Natural killer cell (primary cell): ENCODE measurements around the gene GABRG2. TPM values are rescaled to one million over a fixed set of nuclear protein-coding genes. Genes with fewer than 3 reads are reported as not detected.

Experiments used
- ATAC-seq, 3 donors: fragments of 150-1000 bp in 2 of 3; fragments of 200-7000 bp in 1 of 3; cut with Tn5 transposase; 1 replicate in 1 of 3; 2 replicates in 2 of 3; pipeline ENCODE4 v1.10.0; 2021; ENCODE audit warnings: mild to moderate bottlenecking in 2 of 3, moderate library complexity in 2 of 3
- DNase-seq, 2 donors: peaks; one replicate each; pipeline versions ENCODE4 v3.0.0 to v3.0.0-alpha.2; 2013 to 2021; ENCODE audit warnings: mixed read lengths in 1 of 2
- H3K27ac ChIP-seq: one replicate; pipeline ENCODE4 v1.5.1; 2013; ENCODE audit warnings: mild to moderate bottlenecking, low read length
- H3K27me3 ChIP-seq: one replicate; pipeline ENCODE4 v1.6.1; 2013; ENCODE audit warnings: low read length; ENCODE audit not compliant: control insufficient read depth, insufficient read depth
- H3K36me3 ChIP-seq: one replicate; pipeline ENCODE4 v1.6.1; 2013; ENCODE audit warnings: low read length; ENCODE audit not compliant: control insufficient read depth, insufficient read depth
- H3K4me1 ChIP-seq: one replicate; pipeline ENCODE4 v1.6.1; 2013; ENCODE audit warnings: low read length; ENCODE audit not compliant: control insufficient read depth, insufficient read depth
- H3K4me3 ChIP-seq: one replicate; pipeline ENCODE4 v1.5.1; 2013; ENCODE audit warnings: low read length
- H3K9me3 ChIP-seq: one replicate; pipeline ENCODE4 v1.6.1; 2013; ENCODE audit warnings: low read length; ENCODE audit not compliant: control insufficient read depth, insufficient read depth
- H3K27ac Mint-ChIP-seq, 2 donors: one replicate each; pipeline ENCODE4 v1.8.0; 2022; ENCODE audit warnings: mild to moderate bottlenecking in 2 of 2, mixed read lengths in 2 of 2, moderate library complexity in 1 of 2
- H3K27me3 Mint-ChIP-seq, 2 donors: one replicate each; pipeline ENCODE4 v1.8.0; 2022; ENCODE audit warnings: low read depth in 2 of 2, mixed read lengths in 2 of 2
- H3K36me3 Mint-ChIP-seq: one replicate; pipeline ENCODE4 v1.8.0; 2022; ENCODE audit warnings: mixed read lengths
- H3K4me1 Mint-ChIP-seq, 2 donors: one replicate each; pipeline ENCODE4 v1.8.0; 2022; ENCODE audit warnings: mixed read lengths in 2 of 2
- H3K4me3 Mint-ChIP-seq: one replicate; pipeline ENCODE4 v1.8.0; 2022; ENCODE audit warnings: mild to moderate bottlenecking, moderate library complexity, mixed read lengths
- H3K9me3 Mint-ChIP-seq, 2 donors: one replicate each; pipeline ENCODE4 v1.8.0; 2022; ENCODE audit warnings: mixed read lengths in 2 of 2
- WGBS: methylation state at CpG from one replicate; pipeline ENCODE4 v1.1.7; 2013; ENCODE audit warnings: missing lambda C conversion rate; ENCODE audit not compliant: insufficient coverage; 5-methylcytosine and 5-hydroxymethylcytosine counted together
- intact Hi-C: fragments of 100-400 bp; cut with micrococcal nuclease; formaldehyde crosslinking; loops from one replicate; pipeline ENCODE4 v1.14.2; 2022
- total RNA-seq, 4 donors: library from RNA; stranded (reverse); fragments of 120-200 nt in 1 of 4; gene quantifications; one replicate each; pipeline versions ENCODE4 v1.2.3 to v1.2.4, GENCODE V29; 2013 to 2022
- TF ChIP-seq, protein P1 (sequence below): fragments of 200-600 bp; IDR thresholded peaks from one replicate; pipeline ENCODE4 v1.8.0; 2022; ENCODE audit warnings: antibody characterized with exemption

The GABRG2 gene
- total RNA-seq, 3 donors from 2014 or later (not counting 1 experiment from before 2014, with no cell fraction given) = 1.0 TPM; not detected in 2

DNA sequence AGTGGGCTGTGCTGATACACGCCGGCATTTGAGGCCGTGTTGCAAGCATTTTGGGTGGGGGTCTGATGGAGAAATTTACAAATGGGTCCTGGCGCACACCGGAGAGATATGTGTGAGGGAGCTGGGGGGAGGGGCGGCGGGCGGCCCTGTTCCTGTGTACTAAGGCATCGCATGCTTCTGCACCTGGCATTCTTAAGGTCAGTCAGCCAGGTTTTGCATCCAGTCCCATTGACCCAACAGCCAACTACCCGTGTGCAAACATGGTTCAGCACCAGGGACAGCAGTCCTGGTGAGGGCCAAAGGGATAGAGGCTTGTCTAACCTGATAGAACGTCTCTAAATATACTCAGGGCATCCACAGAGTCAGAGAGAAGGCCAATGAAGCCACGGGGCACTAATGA, 839 bp downstream of the GABRG2 start:
- TF ChIP-seq, protein P1, sequence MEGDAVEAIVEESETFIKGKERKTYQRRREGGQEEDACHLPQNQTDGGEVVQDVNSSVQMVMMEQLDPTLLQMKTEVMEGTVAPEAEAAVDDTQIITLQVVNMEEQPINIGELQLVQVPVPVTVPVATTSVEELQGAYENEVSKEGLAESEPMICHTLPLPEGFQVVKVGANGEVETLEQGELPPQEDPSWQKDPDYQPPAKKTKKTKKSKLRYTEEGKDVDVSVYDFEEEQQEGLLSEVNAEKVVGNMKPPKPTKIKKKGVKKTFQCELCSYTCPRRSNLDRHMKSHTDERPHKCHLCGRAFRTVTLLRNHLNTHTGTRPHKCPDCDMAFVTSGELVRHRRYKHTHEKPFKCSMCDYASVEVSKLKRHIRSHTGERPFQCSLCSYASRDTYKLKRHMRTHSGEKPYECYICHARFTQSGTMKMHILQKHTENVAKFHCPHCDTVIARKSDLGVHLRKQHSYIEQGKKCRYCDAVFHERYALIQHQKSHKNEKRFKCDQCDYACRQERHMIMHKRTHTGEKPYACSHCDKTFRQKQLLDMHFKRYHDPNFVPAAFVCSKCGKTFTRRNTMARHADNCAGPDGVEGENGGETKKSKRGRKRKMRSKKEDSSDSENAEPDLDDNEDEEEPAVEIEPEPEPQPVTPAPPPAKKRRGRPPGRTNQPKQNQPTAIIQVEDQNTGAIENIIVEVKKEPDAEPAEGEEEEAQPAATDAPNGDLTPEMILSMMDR = no peak
- H3K9me3 ChIP-seq = peaks cover 8% of the 10 kb centered on the region
- H3K4me1 Mint-ChIP-seq = no peaks in the 10 kb centered on the region
- no peak overlapping the region for H3K4me3 ChIP-seq
- WGBS = 6% methylated on average over 11 of the region's 12 CpGs
- ATAC-seq = no peak
- H3K36me3 ChIP-seq = no peaks in the 10 kb centered on the region
- peaks cover 4 to 6% of the 10 kb centered on the region in 2 donors for H3K9me3 Mint-ChIP-seq
- H3K4me1 ChIP-seq = no peaks in the 10 kb centered on the region
- intact Hi-C loops = no loop called here
- H3K27me3 ChIP-seq = no peaks in the 10 kb centered on the region
- no peaks in the 10 kb centered on the region for H3K27me3 Mint-ChIP-seq
- no peaks in the 10 kb centered on the region for H3K36me3 Mint-ChIP-seq
- DNase-seq = no peak
- H3K27ac Mint-ChIP-seq = no peak overlapping the region
- H3K27ac ChIP-seq = no peak overlapping the region
- no peak overlapping the region for H3K4me3 Mint-ChIP-seq

DNA sequence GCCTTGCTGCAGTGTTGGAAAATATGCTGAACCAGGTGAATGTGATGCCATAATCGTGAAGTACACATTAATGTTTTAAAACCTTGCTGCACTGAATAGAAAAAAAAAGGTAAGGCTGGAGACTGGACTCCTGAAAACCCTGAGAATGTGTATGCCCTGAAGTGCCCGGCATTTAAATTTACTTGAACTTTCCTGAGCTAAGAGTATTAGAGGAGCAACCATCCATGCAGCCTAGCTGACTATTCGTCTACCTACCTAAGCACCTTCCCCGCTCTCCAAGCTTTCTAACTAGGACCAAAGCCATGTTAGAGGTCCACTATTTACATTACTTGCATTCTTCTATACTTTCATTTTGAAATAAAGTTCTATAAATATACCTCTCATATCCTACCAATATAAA, 1.4 kb downstream of the GABRG2 start:
- Mint-ChIP-seq H3K9me3 (peaks cover 4 to 6% of the 10 kb centered on the region in 2 donors), H3K4me3 (no peak overlapping the region), H3K27ac (no peak overlapping the region), H3K36me3 (no peaks in the 10 kb centered on the region), H3K4me1 (no peaks in the 10 kb centered on the region), H3K27me3 (no peaks in the 10 kb centered on the region)
- no peaks in the 10 kb centered on the region for H3K36me3 ChIP-seq
- H3K27me3 ChIP-seq = no peaks in the 10 kb centered on the region
- 85% methylated on average over 4 of the region's 4 CpGs for WGBS
- TF ChIP-seq, protein P1 = no peak
- ATAC-seq (no peak), DNase-seq (no peak)
- H3K4me1 ChIP-seq = no peaks in the 10 kb centered on the region
- H3K9me3 ChIP-seq = peaks cover 8% of the 10 kb centered on the region
- no peak overlapping the region for H3K27ac ChIP-seq
- intact Hi-C loops = no loop called here
- H3K4me3 ChIP-seq = no peak overlapping the region

DNA sequence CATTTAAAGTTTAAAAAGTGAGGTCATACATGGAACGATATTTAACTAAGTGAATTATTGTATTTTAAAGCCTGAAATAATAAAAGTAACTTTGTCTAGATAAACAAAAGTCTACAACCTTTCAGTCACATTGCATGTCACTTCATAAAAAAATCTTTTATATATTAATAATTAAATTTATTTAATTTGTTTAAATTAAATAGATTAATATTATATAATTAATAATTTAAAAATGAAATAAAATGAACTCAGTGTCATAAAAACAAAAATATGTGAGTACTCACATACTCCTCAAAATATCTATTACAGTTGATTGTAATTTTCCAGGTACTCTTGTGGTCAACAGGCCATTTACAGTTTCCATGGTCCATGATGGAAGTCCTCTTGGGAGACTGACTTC, 11.2 kb downstream of the GABRG2 start:
- DNase-seq (no peak), ATAC-seq (no peak)
- TF ChIP-seq, protein P1 = no peak
- Mint-ChIP-seq H3K27ac (no peak overlapping the region), H3K4me3 (no peak overlapping the region), H3K4me1 (no peaks in the 10 kb centered on the region), H3K36me3 (no peaks in the 10 kb centered on the region), H3K9me3 (no peaks in the 10 kb centered on the region), H3K27me3 (no peaks in the 10 kb centered on the region)
- H3K9me3 ChIP-seq = no peaks in the 10 kb centered on the region
- no peaks in the 10 kb centered on the region for H3K27me3 ChIP-seq
- no peaks in the 10 kb centered on the region for H3K4me1 ChIP-seq
- H3K4me3 ChIP-seq = no peak overlapping the region
- WGBS = no CpG with 5 or more reads among the region's 1 CpG
- intact Hi-C loops = no loop called here
- H3K27ac ChIP-seq = no peak overlapping the region
- no peaks in the 10 kb centered on the region for H3K36me3 ChIP-seq

- no peaks in the 10 kb centered on the region for H3K4me1 ChIP-seq
- H3K27ac ChIP-seq = no peak overlapping the region
- Mint-ChIP-seq H3K9me3 (peaks cover 10 to 16% of the 10 kb centered on the region in 2 donors), H3K27me3 (no peaks in the 10 kb centered on the region), H3K27ac (no peak overlapping the region), H3K4me1 (no peaks in the 10 kb centered on the region), H3K4me3 (no peak overlapping the region), H3K36me3 (no peaks in the 10 kb centered on the region)
- WGBS = no CpG with 5 or more reads among the region's 2 CpGs
- no peak overlapping the region for H3K4me3 ChIP-seq
- TF ChIP-seq, protein P1 = no peak
- ATAC-seq (no peak), DNase-seq (no peak)
- H3K36me3 ChIP-seq = no peaks in the 10 kb centered on the region
- intact Hi-C loops = no loop called here
- no peaks in the 10 kb centered on the region for H3K27me3 ChIP-seq
- H3K9me3 ChIP-seq = no peaks in the 10 kb centered on the region
Observed at GRCh38 chr5:162091336-162091735, 23.8 kb downstream of the GABRG2 start.
